ENCODE results near the gene PRKCE. TPM values are rescaled to one million over a fixed set of nuclear protein-coding genes. Genes with fewer than 3 reads are reported as not detected.

Gene PRKCE
- total and polyA plus RNA-seq, 2 donors (not counting 1 experiment from before 2014, with no cell fraction given) = 14.1 to 19.0 TPM

GRCh38 chr2:46065152-46065551 lies 413.7 kb downstream of the PRKCE start:
- no peak overlapping the region for H3K4me2 ChIP-seq (ENCODE audit: extremely low read depth, insufficient read depth, low read length)
- peaks cover 7% of the 10 kb centered on the region for H3K4me1 ChIP-seq (ENCODE audit: control insufficient read depth, extremely low read depth, insufficient read depth, low read length)
- H3K36me3 ChIP-seq (ENCODE audit: control insufficient read depth, insufficient read depth, low read length) = no peaks in the 10 kb centered on the region
- H3K27me3 ChIP-seq (ENCODE audit: control insufficient read depth, insufficient read depth, low read length) = no peaks in the 10 kb centered on the region
- no peaks in the 10 kb centered on the region for H4K20me1 ChIP-seq (ENCODE audit: control insufficient read depth, extremely low read depth, insufficient read depth, low read length)
- H3K79me2 ChIP-seq (ENCODE audit: control insufficient read depth, insufficient read depth, low read length) = no peaks in the 10 kb centered on the region
- H3K4me3 ChIP-seq (replicated peaks in 1 of 4; ENCODE audit: control extremely low read depth in 1 of 4, insufficient read depth in 1 of 4, low read depth in 3 of 4, low read length in 4 of 4) = no peak overlapping the region
- no peaks in the 10 kb centered on the region for H3K9me3 ChIP-seq (ENCODE audit: control insufficient read depth, insufficient read depth, low read depth, low read length)
- no peak overlapping the region for H3K27ac ChIP-seq (ENCODE audit: insufficient read depth, low read length)
- H3K9ac ChIP-seq (ENCODE audit: insufficient read depth, low read length) = no peak overlapping the region
- no peak overlapping the region for H2AFZ ChIP-seq (ENCODE audit: low read length)
- peak in 1 of 2 donors; percentile 89 for DNase-seq (ENCODE audit: low read depth in 2 of 2)
- TF ChIP-seq, protein P1, sequence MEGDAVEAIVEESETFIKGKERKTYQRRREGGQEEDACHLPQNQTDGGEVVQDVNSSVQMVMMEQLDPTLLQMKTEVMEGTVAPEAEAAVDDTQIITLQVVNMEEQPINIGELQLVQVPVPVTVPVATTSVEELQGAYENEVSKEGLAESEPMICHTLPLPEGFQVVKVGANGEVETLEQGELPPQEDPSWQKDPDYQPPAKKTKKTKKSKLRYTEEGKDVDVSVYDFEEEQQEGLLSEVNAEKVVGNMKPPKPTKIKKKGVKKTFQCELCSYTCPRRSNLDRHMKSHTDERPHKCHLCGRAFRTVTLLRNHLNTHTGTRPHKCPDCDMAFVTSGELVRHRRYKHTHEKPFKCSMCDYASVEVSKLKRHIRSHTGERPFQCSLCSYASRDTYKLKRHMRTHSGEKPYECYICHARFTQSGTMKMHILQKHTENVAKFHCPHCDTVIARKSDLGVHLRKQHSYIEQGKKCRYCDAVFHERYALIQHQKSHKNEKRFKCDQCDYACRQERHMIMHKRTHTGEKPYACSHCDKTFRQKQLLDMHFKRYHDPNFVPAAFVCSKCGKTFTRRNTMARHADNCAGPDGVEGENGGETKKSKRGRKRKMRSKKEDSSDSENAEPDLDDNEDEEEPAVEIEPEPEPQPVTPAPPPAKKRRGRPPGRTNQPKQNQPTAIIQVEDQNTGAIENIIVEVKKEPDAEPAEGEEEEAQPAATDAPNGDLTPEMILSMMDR (conservative IDR thresholded peaks at IDR 0.05 in 1 of 2, IDR thresholded peaks at IDR 0.05 in 1 of 2; ENCODE audit: low read depth in 1 of 2, low read length in 2 of 2) = no peak
- TF ChIP-seq EZH2 (IDR thresholded peaks at IDR 0.05; ENCODE audit: low read length, missing control alignments) = no peak

DNA sequence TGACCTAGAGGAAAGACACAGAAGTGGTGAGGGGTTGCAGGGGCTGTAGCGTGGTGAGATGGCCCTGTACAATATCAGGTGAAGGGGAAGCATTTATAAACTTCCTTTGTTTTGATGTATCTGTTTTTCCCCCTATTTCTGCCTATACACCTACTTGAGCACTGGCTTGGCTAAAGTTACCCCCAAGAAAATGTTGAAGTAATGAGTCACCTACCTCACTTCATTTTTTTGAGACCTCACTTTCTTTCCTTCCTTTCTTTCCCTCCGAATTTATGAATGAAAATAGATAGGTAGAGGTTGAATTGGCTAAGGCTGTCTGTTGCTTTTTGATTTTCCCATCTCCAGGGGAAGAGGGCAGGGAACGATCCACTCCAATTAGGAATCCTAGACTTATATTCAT lies 414.6 kb downstream of the PRKCE start:
- Histone ChIP-seq H3K4me2 (ENCODE audit: extremely low read depth, insufficient read depth, low read length) (no peak overlapping the region), H3K9me3 (ENCODE audit: control insufficient read depth, insufficient read depth, low read depth, low read length) (no peaks in the 10 kb centered on the region), H3K9ac (ENCODE audit: insufficient read depth, low read length) (no peak overlapping the region), H3K27me3 (ENCODE audit: control insufficient read depth, insufficient read depth, low read length) (no peaks in the 10 kb centered on the region), H3K27ac (ENCODE audit: insufficient read depth, low read length) (no peak overlapping the region), H3K4me3 (replicated peaks in 1 of 4; ENCODE audit: control extremely low read depth in 1 of 4, insufficient read depth in 1 of 4, low read depth in 3 of 4, low read length in 4 of 4) (no peak overlapping the region), H2AFZ (ENCODE audit: low read length) (no peak overlapping the region), H3K36me3 (ENCODE audit: control insufficient read depth, insufficient read depth, low read length) (no peaks in the 10 kb centered on the region), H3K4me1 (ENCODE audit: control insufficient read depth, extremely low read depth, insufficient read depth, low read length) (peaks cover 7% of the 10 kb centered on the region), H3K79me2 (ENCODE audit: control insufficient read depth, insufficient read depth, low read length) (no peaks in the 10 kb centered on the region), H4K20me1 (ENCODE audit: control insufficient read depth, extremely low read depth, insufficient read depth, low read length) (no peaks in the 10 kb centered on the region)
- TF ChIP-seq, protein P1 (conservative IDR thresholded peaks at IDR 0.05 in 1 of 2, IDR thresholded peaks at IDR 0.05 in 1 of 2; ENCODE audit: low read depth in 1 of 2, low read length in 2 of 2) = no peak
- no peak for TF ChIP-seq EZH2 (IDR thresholded peaks at IDR 0.05; ENCODE audit: low read length, missing control alignments)
- DNase-seq (ENCODE audit: low read depth in 2 of 2) = peak in 1 of 2 donors; percentile 56

- TF ChIP-seq EZH2 (IDR thresholded peaks at IDR 0.05; ENCODE audit: low read length, missing control alignments) = no peak
- TF ChIP-seq, protein P1 (conservative IDR thresholded peaks at IDR 0.05 in 1 of 2, IDR thresholded peaks at IDR 0.05 in 1 of 2; ENCODE audit: low read depth in 1 of 2, low read length in 2 of 2) = no peak
- H3K36me3 ChIP-seq (ENCODE audit: control insufficient read depth, insufficient read depth, low read length) = no peaks in the 10 kb centered on the region
- no peak overlapping the region for H3K9ac ChIP-seq (ENCODE audit: insufficient read depth, low read length)
- no peaks in the 10 kb centered on the region for H4K20me1 ChIP-seq (ENCODE audit: control insufficient read depth, extremely low read depth, insufficient read depth, low read length)
- no peaks in the 10 kb centered on the region for H3K27me3 ChIP-seq (ENCODE audit: control insufficient read depth, insufficient read depth, low read length)
- H2AFZ ChIP-seq (ENCODE audit: low read length) = no peak overlapping the region
- no peaks in the 10 kb centered on the region for H3K9me3 ChIP-seq (ENCODE audit: control insufficient read depth, insufficient read depth, low read depth, low read length)
- DNase-seq (ENCODE audit: low read depth in 2 of 2) = peak; percentile 36 to 77
- no peak overlapping the region for H3K4me2 ChIP-seq (ENCODE audit: extremely low read depth, insufficient read depth, low read length)
- no peak overlapping the region for H3K27ac ChIP-seq (ENCODE audit: insufficient read depth, low read length)
- H3K4me1 ChIP-seq (ENCODE audit: control insufficient read depth, extremely low read depth, insufficient read depth, low read length) = peaks cover 8% of the 10 kb centered on the region
- no peak overlapping the region for H3K4me3 ChIP-seq (replicated peaks in 1 of 4; ENCODE audit: control extremely low read depth in 1 of 4, insufficient read depth in 1 of 4, low read depth in 3 of 4, low read length in 4 of 4)
- H3K79me2 ChIP-seq (ENCODE audit: control insufficient read depth, insufficient read depth, low read length) = no peaks in the 10 kb centered on the region
Observed at GRCh38 chr2:46066601-46067000, 415.1 kb downstream of the PRKCE start.

Data from fibroblast of lung (primary cell).